IPS DF 19.7 (cell line): Measurements from ENCODE around the gene TMA7B.

ENCODE experiments used
- DNase-seq: peaks from one replicate; pipeline ENCODE4 v3.0.0-alpha.2; 2013; ENCODE audit warnings: low read depth, low spot score

TMA7B gene

GRCh38 chr22:39952347-39952746 lies 7.8 kb upstream of the TMA7B start:
- no peak for DNase-seq

- no peak for DNase-seq
Observed at GRCh38 chr22:39953101-39953500, 7.1 kb upstream of the TMA7B start.

- no peak for DNase-seq
Observed at GRCh38 chr22:39954584-39955055, 5.6 kb upstream of the TMA7B start.

- DNase-seq, result no peak
Observed at GRCh38 chr22:39955675-39956074, 4.5 kb upstream of the TMA7B start.

GRCh38 chr22:39956932-39957664 lies 3.1 kb upstream of the TMA7B start:
- no peak for DNase-seq

GRCh38 chr22:39958009-39958711 lies 2.0 kb upstream of the TMA7B start:
- DNase-seq, result no peak

- no peak for DNase-seq
Observed at GRCh38 chr22:39958949-39959639, 1.1 kb upstream of the TMA7B start.

- no peak for DNase-seq
Observed at GRCh38 chr22:39960791-39961746, 872 bp downstream of the TMA7B start.

- DNase-seq, result no peak
Observed at GRCh38 chr22:39962071-39962470, 1.9 kb downstream of the TMA7B start.

GRCh38 chr22:39965748-39966147 lies 5.6 kb downstream of the TMA7B start:
- no peak for DNase-seq

- no peak for DNase-seq
Observed at GRCh38 chr22:39966470-39966869, 6.3 kb downstream of the TMA7B start.

- no peak for DNase-seq
Observed at GRCh38 chr22:39967103-39967829, 7.1 kb downstream of the TMA7B start.

GRCh38 chr22:39967996-39968972 lies 8.1 kb downstream of the TMA7B start:
- DNase-seq, result no peak

- no peak for DNase-seq
Observed at GRCh38 chr22:39970742-39971141, 10.5 kb downstream of the TMA7B start.

- DNase-seq, result no peak
Observed at GRCh38 chr22:39972641-39973040, 12.4 kb downstream of the TMA7B start.

GRCh38 chr22:39973656-39974055 lies 13.5 kb downstream of the TMA7B start:
- no peak for DNase-seq

GRCh38 chr22:39974065-39974464 lies 13.9 kb downstream of the TMA7B start:
- DNase-seq, result no peak

- DNase-seq, result no peak
Observed at GRCh38 chr22:39979048-39979447, 18.9 kb downstream of the TMA7B start.

- no peak for DNase-seq
Observed at GRCh38 chr22:39979458-39979857, 19.3 kb downstream of the TMA7B start.

GRCh38 chr22:39980596-39980995 lies 20.4 kb downstream of the TMA7B start:
- DNase-seq, result no peak
